Kidney epithelial cell (primary cell): ENCODE data around the gene ATF4. TPM values are rescaled to one million over a fixed set of nuclear protein-coding genes. Genes with fewer than 3 reads are reported as not detected.

ENCODE experiments used
- DNase-seq: peaks from one replicate; pipeline ENCODE4 v3.0.0-alpha.2; 2010; ENCODE audit warnings: low read depth
- H3K27me3 ChIP-seq: 2 replicates; pipeline ENCODE4 v1.6.0; 2011; ENCODE audit warnings: low read length; ENCODE audit not compliant: control insufficient read depth, insufficient read depth
- H3K36me3 ChIP-seq: 2 replicates; pipeline ENCODE4 v1.5.1; 2011; ENCODE audit warnings: low read length; ENCODE audit not compliant: control insufficient read depth, insufficient read depth
- H3K4me3 ChIP-seq: 2 replicates; pipeline ENCODE4 v1.5.1; 2011; ENCODE audit warnings: low read depth, mild to moderate bottlenecking, control low read depth, low read length
- CTCF ChIP-seq: IDR thresholded peaks from 2 replicates; pipeline ENCODE4 v1.5.1; 2011; ENCODE audit warnings: mild to moderate bottlenecking, moderate library complexity, low read length, control low read depth, inconsistent platforms; ENCODE audit not compliant: insufficient read depth, poor library complexity, severe bottlenecking
- total RNA-seq: library from RNA; depleted of rRNA; stranded (reverse); fragments of >200 nt; gene quantifications from 2 replicates; pipeline ENCODE4 v1.2.3, GENCODE V29; 2015

ATF4 gene
- total RNA-seq, 1 donor from 2014 or later, result 763 TPM

GRCh38 chr22:39479254-39479653, 41.1 kb upstream of the ATF4 start:
- Histone ChIP-seq H3K4me3 (no peak overlapping the region), H3K36me3 (no peaks in the 10 kb centered on the region), H3K27me3 (peaks cover 2% of the 10 kb centered on the region)
- TF ChIP-seq CTCF, result no peak
- no peak for DNase-seq

GRCh38 chr22:39480557-39480956, 39.8 kb upstream of the ATF4 start:
- no peak overlapping the region for H3K4me3 ChIP-seq

GRCh38 chr22:39481054-39481453, 39.3 kb upstream of the ATF4 start:
- H3K4me3 ChIP-seq, result no peak overlapping the region
- H3K36me3 ChIP-seq, result no peaks in the 10 kb centered on the region
- DNase-seq, result no peak
- TF ChIP-seq CTCF, result no peak
- peaks cover 2% of the 10 kb centered on the region for H3K27me3 ChIP-seq

More at GRCh38 chr22:39480557-39480956, 39.8 kb upstream of the ATF4 start:
- no peak for TF ChIP-seq CTCF
- Histone ChIP-seq H3K36me3 (no peaks in the 10 kb centered on the region), H3K27me3 (peaks cover 2% of the 10 kb centered on the region)
- no peak for DNase-seq

GRCh38 chr22:39481595-39481994, 38.8 kb upstream of the ATF4 start:
- no peak for TF ChIP-seq CTCF
- Histone ChIP-seq H3K27me3 (peaks cover 2% of the 10 kb centered on the region), H3K36me3 (no peaks in the 10 kb centered on the region), H3K4me3 (no peak overlapping the region)
- no peak for DNase-seq

- TF ChIP-seq CTCF, result no peak
- no peaks in the 10 kb centered on the region for H3K36me3 ChIP-seq
- peaks cover 2% of the 10 kb centered on the region for H3K27me3 ChIP-seq
- no peak for DNase-seq
- no peak overlapping the region for H3K4me3 ChIP-seq
These were observed 37.6 kb upstream of the ATF4 start for GRCh38 chr22:39482768-39483167.
